Muscle of arm (tissue), 12 donors: ENCODE measurements around the gene NPAS3. TPM values are rescaled to one million over a fixed set of nuclear protein-coding genes. Genes with fewer than 3 reads are reported as not detected.

Experiments
- DNase-seq: peaks from one replicate; pipeline ENCODE4 v3.0.0-alpha.2; 2013
- polyA plus RNA-seq, 12 donors: library from polyadenylated mRNA; unstranded; fragments of 120-200 nt; gene quantifications; one replicate each; pipeline ENCODE4 v1.2.1, GENCODE V29; 2013; ENCODE audit not compliant: insufficient read length in 12 of 12

Gene NPAS3
- polyA plus RNA-seq, 12 donors: 4.5 to 8.8 (median 5.7) TPM; not detected in 1

DNA sequence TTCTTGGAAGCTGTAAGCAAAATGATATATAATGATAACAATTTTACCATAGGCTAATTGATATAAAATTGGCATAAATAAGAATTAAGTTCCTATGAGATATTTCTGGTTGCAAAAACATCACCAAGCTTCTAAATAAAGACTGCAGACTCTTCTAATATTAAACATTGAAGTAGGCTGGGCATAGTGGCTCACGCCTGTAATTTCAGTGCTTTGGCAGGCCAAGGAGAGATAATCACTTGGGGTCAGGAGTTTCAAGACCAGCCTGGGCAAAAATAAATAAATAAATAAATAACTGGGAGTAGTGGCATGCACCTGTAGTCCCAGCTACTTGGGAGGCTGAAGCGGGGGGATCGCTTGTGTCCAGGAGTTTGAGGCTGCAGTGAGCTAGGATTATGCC is 71.8 kb downstream of the NPAS3 start:
- no peak for DNase-seq

DNA sequence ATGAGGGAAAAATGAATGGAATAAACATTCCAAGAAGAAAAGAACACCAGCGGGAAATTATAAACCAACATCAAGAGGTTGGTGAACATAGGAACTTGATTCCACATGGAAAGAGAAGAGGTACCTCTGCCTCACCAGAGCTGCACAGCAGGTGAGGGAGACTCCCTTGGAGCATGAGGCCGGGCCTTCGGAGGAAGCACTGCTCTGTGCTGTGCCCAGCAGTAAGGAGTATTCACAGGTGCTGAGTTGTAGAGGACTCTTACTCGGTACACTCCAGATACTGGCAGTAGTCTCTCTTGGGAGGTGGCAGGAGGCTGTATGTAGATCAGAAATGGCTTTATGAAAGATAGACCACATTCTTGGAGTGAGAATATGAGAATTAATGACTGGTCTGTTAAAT is 76.0 kb downstream of the NPAS3 start:
- no peak for DNase-seq

DNA sequence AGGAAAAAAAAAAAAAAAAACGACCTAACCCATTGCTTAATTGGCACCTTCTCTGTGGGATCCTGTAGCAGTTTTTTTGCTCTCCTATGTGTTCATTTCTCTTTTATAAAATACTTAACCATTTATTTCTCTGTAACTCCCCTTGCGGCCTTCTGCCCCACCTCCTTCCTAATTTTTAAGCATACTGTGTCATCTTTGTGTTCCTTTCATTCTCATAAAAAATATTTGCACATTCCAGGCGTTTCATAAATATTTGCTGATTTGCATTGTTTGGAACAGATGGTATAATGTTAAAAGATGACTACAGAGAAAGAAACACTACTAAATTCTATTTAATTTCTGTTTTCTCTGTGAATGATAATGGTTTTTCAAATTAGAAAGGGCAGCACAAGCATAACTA is 77.9 kb downstream of the NPAS3 start:
- no peak for DNase-seq

DNA sequence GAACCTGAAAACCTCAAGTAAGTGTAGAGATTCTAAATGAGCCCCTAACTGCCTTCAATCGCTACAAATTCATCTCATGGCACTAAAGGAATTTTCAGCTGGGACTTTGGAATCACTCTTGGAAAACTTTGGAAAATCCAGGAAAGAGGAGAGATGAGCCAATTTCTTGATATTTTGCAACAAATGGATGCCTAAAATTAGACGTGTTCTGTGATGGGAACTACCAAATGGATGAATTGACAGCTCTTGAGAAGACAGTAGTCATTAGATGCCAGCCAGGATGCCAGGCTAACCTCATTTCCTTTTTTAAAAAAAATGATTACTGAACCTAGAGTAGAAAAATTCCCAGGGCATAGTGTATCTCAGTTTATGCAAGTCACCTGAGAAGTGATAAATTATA is 78.3 kb downstream of the NPAS3 start:
- no peak for DNase-seq

DNA sequence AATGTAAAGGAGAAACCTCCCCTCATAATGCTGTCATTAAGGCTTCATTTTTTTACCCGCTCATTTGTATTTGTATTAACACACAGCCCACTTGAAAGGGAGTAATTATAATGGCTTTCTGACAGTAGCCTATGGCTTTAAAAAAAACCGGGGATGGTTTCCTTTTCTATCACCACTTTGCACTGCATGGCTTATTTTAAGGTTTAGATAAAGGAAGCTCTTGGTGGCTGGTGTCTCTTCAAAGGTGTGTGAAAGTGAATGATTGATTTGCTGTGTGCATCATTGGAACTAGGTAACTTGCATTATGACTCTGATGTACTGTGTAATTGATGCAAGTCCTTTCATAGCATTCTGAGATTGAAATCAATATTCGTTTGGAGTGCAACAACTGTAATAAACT is 80.7 kb downstream of the NPAS3 start:
- no peak for DNase-seq

DNA sequence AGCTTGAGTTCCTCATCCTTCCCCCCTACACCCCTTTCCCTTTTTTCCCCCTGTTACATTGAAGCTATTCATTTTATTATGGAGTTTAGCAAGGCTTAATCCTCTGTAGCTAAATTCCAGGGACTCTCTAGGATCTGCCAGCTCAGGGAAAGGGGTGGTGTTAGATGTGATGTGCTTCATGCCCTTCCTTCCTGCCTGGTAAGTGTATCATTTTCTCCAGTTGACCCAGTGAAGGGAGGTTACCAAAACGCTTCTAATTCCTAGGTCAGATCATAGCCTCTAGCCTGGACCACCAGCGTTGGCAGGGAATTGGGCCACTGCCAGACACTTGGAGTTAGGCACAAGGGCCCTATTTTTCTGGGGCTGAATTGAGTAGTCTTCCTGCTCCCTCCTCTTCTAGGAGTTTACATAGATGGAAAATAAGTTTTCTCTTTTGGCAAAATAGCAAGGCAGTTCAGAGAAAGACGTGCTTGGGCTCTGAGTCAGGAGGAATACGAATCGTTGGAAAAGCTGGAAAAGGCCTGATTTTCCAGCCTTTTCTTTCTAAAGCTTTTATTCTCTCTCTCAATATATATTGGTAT is 88.3 kb downstream of the NPAS3 start:
- DNase-seq: peak; percentile 89

DNA sequence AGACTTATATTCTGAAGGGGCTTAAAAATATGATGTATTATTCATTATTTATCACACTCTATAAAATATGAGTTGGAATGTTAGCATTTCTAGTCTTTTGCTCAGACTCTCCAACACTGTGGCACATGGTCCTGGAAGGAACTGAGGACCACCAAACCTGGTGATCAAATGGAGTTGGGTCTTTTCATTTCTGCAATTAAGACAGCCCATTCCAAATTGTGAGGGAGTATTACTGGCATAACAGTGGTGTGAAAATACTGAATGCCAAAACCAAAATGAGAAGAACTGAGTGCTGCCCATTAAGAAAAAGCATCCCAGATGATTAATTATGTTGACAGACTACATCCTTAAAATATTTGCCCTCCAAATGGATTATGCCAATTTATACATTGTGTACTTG is 90.8 kb downstream of the NPAS3 start:
- no peak for DNase-seq

DNA sequence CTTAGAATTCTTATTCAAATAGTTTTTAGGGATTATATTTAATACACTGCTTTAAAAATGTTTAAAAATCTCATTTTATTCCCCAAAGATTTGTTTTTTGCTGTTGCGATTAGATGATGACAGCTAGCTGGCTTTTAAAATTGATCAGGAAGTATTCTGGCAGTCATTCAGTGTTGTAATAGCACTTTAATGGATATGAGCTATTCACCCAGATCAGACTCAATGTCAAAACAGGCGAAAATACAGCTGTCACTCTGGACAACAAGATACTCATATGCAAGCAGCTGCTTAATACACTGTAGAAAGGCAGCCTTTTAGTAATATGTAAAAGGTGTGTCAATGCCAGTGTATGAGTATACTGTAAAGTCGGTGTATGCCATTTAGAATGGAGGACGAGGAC is 91.7 kb downstream of the NPAS3 start:
- peak; percentile 51 for DNase-seq

DNA sequence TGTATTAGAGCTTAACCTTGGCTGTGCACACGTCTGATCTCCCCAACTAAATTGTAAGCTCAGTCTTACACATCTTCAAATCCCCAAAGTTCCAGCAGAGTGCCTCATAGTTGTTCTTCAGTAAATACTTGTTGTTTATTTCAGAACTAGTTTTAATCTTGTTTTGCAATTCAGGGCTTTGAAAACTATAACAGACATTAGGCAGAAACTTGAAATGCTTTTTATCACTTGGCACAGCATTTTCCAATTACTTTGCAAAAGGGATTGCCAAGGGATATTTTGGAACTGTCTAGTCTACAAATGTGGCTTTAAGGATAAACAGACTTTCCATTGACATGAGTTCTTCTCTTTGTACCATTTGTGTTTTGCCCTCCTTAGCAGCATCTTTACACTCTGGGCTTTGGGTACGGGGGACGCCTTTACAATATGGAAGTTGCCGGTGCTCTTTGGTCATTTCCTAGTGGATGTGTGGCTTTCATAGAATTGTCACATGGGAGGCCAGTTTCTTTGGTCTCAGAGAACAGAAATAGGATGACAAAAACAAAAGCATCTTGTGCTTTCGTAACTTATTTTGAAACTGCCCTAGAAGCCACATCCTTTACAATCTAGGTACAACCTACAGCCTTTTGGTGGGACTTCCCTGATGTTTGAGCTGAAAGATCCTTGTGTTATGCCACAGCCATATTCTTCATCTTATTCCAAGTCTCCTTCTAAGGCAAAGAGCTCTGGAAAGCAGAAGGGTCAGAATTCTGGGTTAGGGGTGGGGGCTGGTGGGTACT is 96.9 kb downstream of the NPAS3 start:
- no peak for DNase-seq

DNA sequence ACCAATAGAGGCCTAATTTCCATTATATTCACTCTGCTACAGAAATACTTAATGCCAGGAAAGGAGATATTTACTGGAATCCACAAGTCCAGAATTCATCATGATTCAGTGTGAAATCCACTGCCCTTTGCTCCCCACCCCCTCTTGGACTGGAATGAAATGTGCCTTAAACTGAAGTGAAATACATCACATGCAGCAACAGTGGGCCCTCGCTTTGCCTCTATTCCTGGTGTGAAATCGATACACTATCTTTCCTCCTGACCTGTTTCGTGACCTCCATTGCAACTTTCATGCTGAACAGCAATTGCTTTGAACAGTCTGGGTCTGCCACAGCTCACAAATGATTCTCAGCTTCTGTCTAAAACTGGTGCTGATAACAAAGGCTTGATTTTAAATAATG is 100.6 kb downstream of the NPAS3 start:
- DNase-seq: no peak

DNA sequence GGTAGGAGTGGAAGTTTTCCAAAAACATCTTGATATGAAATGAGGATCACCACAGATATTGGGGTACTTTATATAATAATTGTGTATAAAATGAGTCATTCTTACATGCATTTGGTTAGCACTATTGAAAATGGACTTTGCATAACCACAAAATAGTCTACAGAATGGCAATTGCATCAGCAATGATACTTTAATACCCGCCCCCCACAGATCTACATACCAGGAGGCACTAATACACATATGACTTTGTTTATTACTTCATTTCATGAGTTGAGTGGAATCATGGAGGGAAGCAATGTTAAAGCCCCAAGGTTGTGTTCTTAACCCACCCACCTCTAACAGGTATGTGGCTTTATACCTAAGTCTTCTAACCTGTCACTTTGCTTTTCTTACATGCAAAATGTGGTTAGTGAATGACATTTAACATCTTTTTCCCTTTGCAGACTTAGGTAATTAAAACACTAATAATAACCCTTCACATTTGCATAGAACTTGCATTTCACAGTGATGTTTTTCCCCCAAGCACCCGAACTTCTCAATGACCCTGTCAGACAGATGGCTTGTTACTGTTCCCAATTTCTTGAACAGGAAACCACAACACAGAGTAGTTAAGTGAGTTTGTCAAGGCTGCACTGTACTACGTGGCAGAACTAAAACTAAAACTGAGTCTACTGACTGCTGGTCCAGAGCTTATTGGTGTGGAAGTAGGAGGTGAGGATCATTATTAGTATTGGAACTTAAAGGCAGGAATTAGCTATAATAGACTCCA is 101.9 kb downstream of the NPAS3 start:
- DNase-seq: no peak

DNA sequence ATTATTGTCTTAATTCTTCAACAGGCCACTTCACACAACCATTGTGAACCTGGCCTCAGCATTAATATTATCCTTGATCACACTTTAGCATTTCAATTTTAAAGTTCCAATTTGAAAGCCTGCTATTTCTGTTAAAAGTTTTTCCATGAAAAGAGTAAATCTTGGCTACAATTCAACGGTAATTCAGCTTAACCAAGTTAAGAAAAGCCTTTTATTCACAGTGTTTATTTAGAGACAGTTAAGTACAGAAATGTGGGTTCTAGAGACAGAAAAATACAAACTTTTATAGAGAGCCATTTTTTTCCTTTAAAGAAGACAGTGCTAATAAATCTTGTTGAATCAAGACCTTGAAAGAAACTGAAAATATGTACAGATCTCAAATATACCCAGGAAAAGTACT is 103.9 kb downstream of the NPAS3 start:
- no peak for DNase-seq

DNA sequence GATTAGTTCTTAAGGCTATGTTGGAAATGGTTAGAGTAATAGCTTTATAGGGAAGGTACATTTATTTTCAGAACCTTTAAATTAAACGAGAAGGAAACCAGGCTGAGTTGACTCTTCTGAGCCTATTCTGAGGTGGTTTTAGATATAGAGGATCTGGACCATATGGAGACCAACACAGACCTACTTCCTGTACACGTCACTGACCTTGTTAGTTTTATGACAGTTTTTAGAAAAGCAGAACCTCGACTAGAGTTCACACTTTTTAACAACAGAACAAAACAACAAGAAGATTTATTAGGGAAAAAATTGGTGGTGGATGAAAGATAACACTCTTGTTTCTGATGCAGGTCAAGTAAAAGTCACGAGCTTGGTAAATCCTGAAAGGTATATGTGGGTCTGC is 107.1 kb downstream of the NPAS3 start:
- DNase-seq: no peak

DNA sequence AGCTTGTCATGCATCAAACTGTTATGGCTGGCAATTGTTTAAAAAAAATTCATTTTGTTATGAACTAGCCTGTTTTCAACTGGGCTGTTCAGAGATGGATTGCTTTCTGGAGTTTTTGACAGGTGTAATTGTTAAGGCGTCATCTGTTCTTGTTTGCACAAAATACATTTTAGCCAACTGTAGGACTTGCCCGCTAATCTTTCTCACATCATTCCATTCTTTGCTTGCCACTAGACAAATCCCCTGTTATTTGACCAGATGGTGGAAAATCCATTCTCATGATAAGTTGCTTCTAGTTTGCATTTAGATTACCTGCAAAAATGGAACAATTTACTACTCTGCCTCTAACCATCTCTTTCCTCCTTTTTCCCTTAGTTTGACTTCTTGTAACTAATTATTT is 114.3 kb downstream of the NPAS3 start:
- no peak for DNase-seq

DNA sequence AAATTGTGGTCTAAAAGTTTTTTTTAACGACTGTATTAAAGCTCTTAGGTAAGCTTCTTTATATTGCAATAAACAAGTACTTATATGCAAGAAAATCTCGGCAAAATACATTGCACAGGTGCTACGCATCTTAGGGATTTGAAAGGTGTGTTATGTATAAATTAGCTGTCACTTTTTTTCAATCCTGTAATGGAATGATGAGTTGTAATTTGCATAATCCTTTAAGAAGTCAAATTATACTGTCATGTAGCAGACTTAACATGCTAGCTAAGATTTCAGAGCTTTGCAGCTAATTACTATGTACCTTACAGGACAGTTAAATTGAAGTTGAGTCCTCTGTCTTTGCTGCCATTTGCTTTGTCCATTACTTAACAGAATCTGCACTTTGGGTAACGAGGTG is 117.5 kb downstream of the NPAS3 start:
- DNase-seq: no peak

DNA sequence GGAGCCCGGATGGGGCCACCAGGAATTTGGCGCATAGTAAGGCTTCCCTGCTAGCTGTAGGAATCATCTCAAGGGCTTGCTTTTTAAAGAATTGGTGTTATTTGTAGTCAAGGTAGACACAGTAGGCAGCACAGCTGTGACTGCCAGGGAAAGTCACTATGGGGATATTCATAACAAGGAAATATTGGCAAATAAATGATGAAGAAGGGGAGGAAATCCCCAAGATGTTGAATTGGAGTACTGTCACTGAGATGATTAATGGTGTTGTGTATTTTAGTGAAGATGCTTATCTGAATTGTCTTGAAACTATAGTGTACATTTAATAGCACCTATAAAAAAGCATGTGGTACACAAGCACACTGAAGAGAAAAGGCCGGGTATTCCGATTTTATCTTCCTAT is 118.9 kb downstream of the NPAS3 start:
- no peak for DNase-seq

DNA sequence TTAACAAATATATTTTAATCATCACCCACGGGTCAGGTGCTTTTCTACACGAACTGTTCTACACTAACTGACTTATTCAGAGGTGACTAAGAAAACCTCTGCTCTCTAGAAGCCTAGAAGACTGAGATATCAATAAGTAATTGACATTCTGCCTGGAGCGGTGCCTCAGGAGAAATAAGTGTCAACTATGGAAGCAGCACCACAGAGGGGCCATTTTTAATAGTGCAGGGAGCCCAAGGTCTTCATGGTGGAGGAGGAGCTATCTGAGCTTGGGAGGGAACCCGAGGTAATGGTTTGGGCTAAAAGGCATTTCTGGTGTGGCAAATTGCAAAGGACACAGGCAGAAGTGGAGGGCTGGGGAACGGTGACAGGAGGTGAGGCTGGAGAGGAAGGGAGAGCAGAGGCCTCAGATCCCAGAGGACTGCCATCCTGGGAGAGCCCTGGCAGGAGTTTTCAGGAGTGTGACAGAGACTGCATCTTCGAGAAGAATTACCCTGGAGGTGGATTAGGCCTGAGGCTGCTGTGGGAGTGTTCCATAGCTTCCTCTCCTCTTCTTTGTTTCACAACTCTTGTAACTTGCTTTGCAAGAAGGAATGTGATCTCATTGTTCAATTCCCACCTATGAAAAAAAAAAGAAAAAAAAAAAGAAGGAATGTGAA is 123.1 kb downstream of the NPAS3 start:
- no peak for DNase-seq

DNA sequence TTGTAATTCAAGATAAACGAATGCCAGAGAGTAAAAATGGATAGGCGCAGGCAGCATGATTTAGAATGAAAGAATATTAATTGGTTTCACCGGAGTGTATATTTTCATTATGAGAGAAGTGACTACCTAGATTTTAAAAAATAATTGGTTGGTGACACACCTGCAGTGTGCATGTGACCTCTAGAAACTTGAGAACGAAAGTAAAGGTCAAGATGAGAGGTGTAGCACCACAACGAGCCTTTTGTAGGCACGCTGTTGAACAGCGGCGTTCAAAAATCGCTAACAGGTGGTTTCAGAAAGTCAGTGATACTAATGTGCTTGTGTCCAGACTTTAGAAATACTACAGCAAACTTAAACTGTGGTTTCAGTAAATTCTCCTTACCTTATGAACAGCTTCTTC is 123.8 kb downstream of the NPAS3 start:
- DNase-seq: no peak

DNA sequence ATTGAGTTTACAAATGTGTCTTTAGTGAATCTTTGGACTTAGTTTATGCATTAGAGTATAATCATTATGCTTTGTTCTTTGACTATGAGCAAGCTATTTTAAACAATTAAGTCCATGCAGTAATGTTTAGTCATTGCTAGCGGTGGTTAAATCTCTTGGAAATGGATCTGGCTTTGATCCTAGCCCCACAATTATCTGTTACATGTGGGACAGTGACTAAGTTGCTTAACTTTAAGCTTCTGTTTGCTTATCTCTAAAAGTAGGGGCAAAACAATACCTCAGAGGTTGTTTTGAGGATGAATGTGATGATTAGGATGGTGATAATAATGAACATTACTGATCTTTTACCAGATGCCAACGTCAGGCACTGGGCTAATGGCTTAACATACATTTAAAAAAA is 124.2 kb downstream of the NPAS3 start:
- no peak for DNase-seq

DNA sequence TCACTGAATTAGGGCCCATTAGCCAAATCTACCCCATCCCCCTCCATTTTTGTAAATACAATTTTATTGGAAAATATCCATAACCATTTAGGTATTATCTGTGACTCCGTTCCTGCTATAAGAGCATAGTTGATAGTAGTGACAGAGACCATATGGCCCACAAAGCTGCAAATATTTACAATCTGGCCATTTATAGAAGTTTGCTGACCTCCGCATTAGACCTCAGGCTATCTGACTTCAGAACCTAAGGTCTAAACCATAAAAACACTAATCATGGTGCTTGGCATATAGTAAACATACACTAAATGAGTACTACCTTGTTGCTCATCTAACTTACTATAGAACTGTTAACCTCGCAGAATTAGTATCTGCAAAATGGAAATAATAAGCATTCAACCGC is 124.8 kb downstream of the NPAS3 start:
- DNase-seq: no peak

DNA sequence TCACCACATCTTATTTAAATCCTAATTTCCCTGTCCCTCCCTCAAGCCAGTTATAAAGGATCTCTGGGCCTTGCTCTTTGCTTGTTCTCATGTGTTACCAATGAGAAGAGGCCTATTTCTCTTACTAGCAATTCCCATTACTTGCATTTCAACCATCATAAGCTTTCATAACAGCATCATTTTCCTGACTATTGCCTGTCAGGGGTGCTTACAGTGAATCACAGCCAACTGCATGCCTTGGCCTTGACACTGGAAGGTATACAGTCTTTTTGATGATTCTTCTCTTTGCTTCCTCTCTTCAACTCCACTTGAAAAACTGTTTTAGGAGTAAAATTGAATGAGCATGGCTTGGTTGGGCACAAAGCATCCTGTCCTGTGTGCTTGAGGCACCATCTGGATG is 127.0 kb downstream of the NPAS3 start:
- DNase-seq: no peak

DNA sequence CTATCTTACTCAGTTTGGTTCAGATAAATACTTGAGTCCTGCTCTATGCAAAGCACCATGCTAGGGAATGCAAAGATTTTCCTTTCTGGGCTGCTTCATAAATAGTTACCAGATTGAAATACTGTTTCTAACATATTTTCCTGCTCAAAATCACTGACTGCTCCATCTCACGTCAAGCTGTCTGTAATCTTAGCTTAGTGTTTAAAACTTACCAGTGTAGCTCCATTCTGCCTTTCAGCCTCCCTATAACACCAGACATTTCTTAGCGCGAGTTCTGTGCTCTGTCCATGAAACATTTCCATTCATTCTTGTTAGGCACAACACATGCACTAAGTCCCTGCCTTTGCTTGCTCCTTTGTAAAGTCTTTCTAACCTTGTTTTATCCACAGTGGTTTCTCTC is 129.4 kb downstream of the NPAS3 start:
- DNase-seq: no peak

DNA sequence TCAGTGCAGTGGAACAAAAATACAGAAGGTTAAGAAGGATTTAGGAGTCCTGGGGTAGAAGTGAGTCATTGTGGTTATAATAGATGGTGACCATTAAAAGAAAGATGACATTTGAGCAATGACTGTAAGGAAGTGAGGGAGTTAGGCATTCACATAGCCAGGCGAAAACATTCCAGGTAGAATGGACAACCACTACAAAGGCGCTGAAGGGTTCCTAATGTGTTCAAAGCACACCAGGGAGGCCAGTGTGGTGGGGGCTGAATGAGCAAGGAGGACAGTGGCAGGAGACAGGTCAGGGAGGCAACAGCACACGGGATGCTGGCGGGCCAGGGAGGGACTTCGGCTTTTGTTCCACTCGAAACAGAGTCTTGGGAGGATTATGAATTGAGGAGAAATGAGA is 129.9 kb downstream of the NPAS3 start:
- no peak for DNase-seq
